ENCODE measurements around the gene ZNF799. TPM values are rescaled to one million over a fixed set of nuclear protein-coding genes. Genes with fewer than 3 reads are reported as not detected.
"Not testable (repeated sequence)": the region's sequence is repeated elsewhere in the genome, so short reads cannot be mapped to it uniquely, and the experiment has no call there.

Gene ZNF799
- total RNA-seq, 1 donor from 2014 or later: 8.7 TPM

DNA sequence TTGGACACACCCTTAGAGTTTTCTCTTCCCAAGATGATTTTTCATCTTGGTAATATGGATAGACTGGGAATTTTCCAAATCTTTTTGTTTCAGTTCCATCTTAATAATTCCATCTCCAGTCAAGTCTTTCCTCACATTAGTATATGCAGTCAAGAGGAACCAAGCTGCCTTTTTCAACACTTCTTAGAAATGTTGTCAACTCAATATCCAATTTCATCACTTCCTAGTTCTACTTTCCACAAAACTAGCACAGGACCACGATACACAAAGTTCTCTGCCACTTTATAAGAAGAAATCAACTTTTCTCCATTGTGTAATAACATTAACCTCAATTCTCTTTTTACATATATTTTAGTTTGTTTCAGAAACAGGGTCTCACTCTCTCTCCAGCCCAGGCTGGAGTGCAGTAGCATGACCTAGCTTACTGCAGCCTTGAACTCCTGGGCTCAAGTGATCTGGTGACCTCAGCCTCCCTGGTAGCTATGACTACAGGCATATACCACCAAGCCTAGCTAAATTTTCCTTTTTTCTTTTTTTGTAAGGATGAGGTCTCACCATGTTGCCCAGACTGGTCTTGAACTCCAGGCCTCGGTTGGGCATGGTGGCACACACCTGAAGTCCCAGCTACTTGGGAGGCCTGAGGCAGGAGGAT is 24.3 kb upstream of the ZNF799 start:
- Mint-ChIP-seq H3K4me3 (no peak overlapping the region), H3K27ac (no peak overlapping the region), H3K36me3 (peaks cover 65% of the 10 kb centered on the region), H3K9me3 (peaks cover 64% of the 10 kb centered on the region), H3K4me1 (no peaks in the 10 kb centered on the region), H3K27me3 (ENCODE audit: insufficient read depth, low read depth) (peaks cover 4% of the 10 kb centered on the region)
- Histone ChIP-seq H3K36me3 (peaks cover under 1% of the 10 kb centered on the region), H3K79me2 (ENCODE audit: low read depth) (no peaks in the 10 kb centered on the region), H3K27me3 (no peaks in the 10 kb centered on the region), H3K27ac (no peak overlapping the region), H3K4me2 (no peak overlapping the region), H3K9ac (no peak overlapping the region), H3F3A (ENCODE audit: low read depth) (no peaks in the 10 kb centered on the region), H3K4me1 (no peaks in the 10 kb centered on the region), H3K4me3 (no peak overlapping the region), H2AFZ (replicated peaks) (no peak overlapping the region), H4K20me1 (ENCODE audit: low read depth) (no peaks in the 10 kb centered on the region), H3K9me3 (ENCODE audit: low read depth) (peaks cover under 1% of the 10 kb centered on the region)
- TF ChIP-seq EZH2phosphoT487 (IDR thresholded peaks at IDR 0.05): no peak
- DNase-seq (ENCODE audit: low spot score): no peak

DNA sequence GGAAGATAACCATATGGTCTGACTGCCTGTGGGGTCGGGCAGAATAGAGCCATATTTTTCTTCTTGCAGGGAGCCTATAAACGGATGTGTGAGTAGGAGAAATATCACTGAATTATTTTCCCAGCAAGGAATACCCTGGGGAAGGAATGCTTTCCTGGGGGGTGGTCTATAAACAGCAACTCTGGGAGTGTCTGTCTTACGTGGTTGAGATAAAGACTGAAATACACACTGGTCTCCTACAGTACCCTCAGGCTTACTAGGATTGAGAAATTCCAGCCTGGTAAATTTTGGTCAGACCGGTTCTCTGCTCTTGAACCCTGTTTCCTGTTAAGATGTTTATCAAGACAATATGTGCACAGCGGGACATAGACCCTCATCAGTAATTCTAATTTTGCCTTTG is 16.2 kb upstream of the ZNF799 start:
- H4K20me1 ChIP-seq (ENCODE audit: low read depth); H3K27ac ChIP-seq; H3K4me3 Mint-ChIP-seq: not testable (repeated sequence)

DNA sequence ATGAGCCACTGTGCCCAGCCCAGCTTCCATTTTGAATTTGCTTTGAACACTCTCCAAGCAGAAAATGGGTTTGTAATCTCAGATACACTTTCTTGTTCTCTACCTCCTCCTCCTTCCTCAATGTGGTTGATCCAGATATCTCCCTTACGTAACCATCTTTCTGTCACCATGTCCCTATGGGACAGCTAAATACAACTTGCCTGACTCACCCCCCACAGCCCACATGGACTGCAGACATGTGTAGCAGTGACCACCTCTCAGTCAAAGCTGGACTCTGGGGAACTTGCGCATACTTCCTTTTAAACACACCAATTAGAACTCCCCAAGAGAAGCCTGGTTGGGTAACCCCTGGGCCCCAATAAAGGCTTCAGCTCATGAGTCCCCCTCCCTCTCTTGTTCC is 10.8 kb upstream of the ZNF799 start:
- DNase-seq (ENCODE audit: low spot score): no peak
- H3K27ac Mint-ChIP-seq: no peak overlapping the region
- Histone ChIP-seq H3K9me3 (ENCODE audit: low read depth) (no peaks in the 10 kb centered on the region), H3K36me3 (no peaks in the 10 kb centered on the region), H3K4me2 (no peak overlapping the region), H3K79me2 (ENCODE audit: low read depth) (no peaks in the 10 kb centered on the region), H4K20me1 (ENCODE audit: low read depth) (no peaks in the 10 kb centered on the region), H3K27ac (no peak overlapping the region), H3K27me3 (no peaks in the 10 kb centered on the region), H2AFZ (replicated peaks) (no peak overlapping the region), H3K9ac (no peak overlapping the region), H3K4me1 (no peaks in the 10 kb centered on the region), H3K4me3 (no peak overlapping the region), H3F3A (ENCODE audit: low read depth) (no peaks in the 10 kb centered on the region)
- peaks cover 4% of the 10 kb centered on the region for H3K27me3 Mint-ChIP-seq (ENCODE audit: insufficient read depth, low read depth)
- H3K9me3 Mint-ChIP-seq: peaks cover 34% of the 10 kb centered on the region
- no peaks in the 10 kb centered on the region for H3K4me1 Mint-ChIP-seq
- no peak overlapping the region for H3K4me3 Mint-ChIP-seq
- peaks cover 23% of the 10 kb centered on the region for H3K36me3 Mint-ChIP-seq
- TF ChIP-seq, protein P1, sequence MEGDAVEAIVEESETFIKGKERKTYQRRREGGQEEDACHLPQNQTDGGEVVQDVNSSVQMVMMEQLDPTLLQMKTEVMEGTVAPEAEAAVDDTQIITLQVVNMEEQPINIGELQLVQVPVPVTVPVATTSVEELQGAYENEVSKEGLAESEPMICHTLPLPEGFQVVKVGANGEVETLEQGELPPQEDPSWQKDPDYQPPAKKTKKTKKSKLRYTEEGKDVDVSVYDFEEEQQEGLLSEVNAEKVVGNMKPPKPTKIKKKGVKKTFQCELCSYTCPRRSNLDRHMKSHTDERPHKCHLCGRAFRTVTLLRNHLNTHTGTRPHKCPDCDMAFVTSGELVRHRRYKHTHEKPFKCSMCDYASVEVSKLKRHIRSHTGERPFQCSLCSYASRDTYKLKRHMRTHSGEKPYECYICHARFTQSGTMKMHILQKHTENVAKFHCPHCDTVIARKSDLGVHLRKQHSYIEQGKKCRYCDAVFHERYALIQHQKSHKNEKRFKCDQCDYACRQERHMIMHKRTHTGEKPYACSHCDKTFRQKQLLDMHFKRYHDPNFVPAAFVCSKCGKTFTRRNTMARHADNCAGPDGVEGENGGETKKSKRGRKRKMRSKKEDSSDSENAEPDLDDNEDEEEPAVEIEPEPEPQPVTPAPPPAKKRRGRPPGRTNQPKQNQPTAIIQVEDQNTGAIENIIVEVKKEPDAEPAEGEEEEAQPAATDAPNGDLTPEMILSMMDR (IDR thresholded peaks at IDR 0.05): no peak
- TF ChIP-seq EZH2phosphoT487 (IDR thresholded peaks at IDR 0.05) (no peak), EZH2 (IDR thresholded peaks at IDR 0.05) (no peak)

More for the DNA sequence above, 16.2 kb upstream of the ZNF799 start:
- Mint-ChIP-seq H3K9me3 (peaks cover 53% of the 10 kb centered on the region), H3K36me3 (peaks cover 54% of the 10 kb centered on the region)
- not testable (repeated sequence) for H2AFZ ChIP-seq (replicated peaks); DNase-seq (ENCODE audit: low spot score); H3K4me1 ChIP-seq; H3K9me3 ChIP-seq (ENCODE audit: low read depth); H3K4me2 ChIP-seq; H3K4me1 Mint-ChIP-seq; H3K27me3 ChIP-seq; H3K36me3 ChIP-seq; H3K9ac ChIP-seq; H3K27ac Mint-ChIP-seq; H3K79me2 ChIP-seq (ENCODE audit: low read depth); H3K27me3 Mint-ChIP-seq (ENCODE audit: insufficient read depth, low read depth); H3F3A ChIP-seq (ENCODE audit: low read depth); H3K4me3 ChIP-seq

DNA sequence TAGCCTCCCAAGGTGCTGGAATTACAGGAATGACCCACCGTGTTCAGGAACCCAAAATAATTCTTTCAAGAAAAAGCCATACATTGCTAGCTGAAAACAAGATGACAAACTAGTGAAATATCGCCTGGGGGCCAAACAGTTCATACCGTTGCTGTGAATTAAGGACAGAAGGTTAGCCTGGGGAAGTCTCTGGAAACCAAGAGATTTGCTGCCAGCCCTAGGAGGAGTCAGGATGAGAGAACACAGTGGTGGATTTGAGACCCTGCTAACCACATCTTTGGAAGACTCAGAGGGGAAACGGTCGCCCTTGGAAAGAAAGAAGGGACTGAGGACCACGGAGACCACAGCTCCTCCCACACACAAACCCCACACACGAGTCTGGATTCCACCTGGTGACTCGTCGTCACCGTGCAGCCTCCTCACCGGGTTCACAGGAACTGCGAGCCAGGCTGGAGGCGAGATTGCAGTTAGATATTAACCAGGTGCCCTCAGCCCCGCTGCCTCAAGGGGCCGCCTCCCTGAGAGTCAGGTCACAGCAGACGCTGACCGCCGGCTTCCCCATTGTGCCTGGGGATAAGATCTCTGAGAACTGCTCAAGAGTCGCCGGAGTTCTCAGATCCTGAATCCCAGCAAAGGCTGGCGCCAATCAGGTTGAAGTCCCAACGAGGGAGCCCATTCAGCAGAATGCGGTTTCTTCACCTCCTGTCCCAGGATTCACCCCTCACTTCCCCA is 1.0 kb downstream of the ZNF799 start:
- not testable (repeated sequence) for H3K9me3 ChIP-seq (ENCODE audit: low read depth); H3K27me3 ChIP-seq; H3K36me3 ChIP-seq; H3K4me1 ChIP-seq; H4K20me1 ChIP-seq (ENCODE audit: low read depth); H3K27me3 Mint-ChIP-seq (ENCODE audit: insufficient read depth, low read depth); H3K4me1 Mint-ChIP-seq; H3K9ac ChIP-seq; H3K79me2 ChIP-seq (ENCODE audit: low read depth)
- peak; percentile 68 for DNase-seq (ENCODE audit: low spot score)
- peak overlapping the region; percentile 42 for H3K27ac ChIP-seq
- peaks cover 16% of the 10 kb centered on the region for H3F3A ChIP-seq (ENCODE audit: low read depth)
- H3K4me2 ChIP-seq: peak overlapping the region; percentile 71
- H2AFZ ChIP-seq (replicated peaks): peak overlapping the region; percentile 99
- Mint-ChIP-seq H3K9me3 (peaks cover 42% of the 10 kb centered on the region), H3K27ac (peak overlapping the region; percentile 50), H3K36me3 (peaks cover 23% of the 10 kb centered on the region), H3K4me3 (peak overlapping the region; percentile 95)
- peak overlapping the region; percentile 99 for H3K4me3 ChIP-seq

DNA sequence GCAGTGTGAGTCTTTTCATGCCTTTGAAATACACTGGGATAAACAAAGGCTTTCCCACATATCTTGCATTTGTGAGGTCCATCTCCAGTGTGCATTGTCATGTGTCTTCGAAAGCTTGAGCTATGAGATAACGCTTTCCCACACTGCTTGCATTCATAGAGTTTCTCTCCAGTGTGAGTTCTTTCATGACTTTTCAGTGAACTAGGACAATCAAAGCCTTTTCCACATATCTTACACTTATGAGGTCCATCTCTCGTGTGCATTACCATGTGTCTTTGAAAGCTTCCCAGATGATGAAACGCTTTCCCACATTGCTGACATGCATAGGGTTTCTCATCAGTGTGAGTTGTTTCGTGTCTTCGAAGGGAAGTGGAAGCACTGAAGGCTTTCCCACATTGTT is 9.9 kb downstream of the ZNF799 start:
- Mint-ChIP-seq H3K9me3 (peaks cover 52% of the 10 kb centered on the region), H3K36me3 (peaks cover 65% of the 10 kb centered on the region)
- H3K4me1 ChIP-seq; H3K4me3 ChIP-seq; H3K27ac Mint-ChIP-seq; H3K4me1 Mint-ChIP-seq; H2AFZ ChIP-seq (replicated peaks); H3K79me2 ChIP-seq (ENCODE audit: low read depth); DNase-seq (ENCODE audit: low spot score); H3K27me3 ChIP-seq; H4K20me1 ChIP-seq (ENCODE audit: low read depth); H3K27ac ChIP-seq; H3K9me3 ChIP-seq (ENCODE audit: low read depth); H3K4me3 Mint-ChIP-seq; H3K4me2 ChIP-seq; H3F3A ChIP-seq (ENCODE audit: low read depth); H3K9ac ChIP-seq; H3K27me3 Mint-ChIP-seq (ENCODE audit: insufficient read depth, low read depth): not testable (repeated sequence)
- H3K36me3 ChIP-seq: peaks cover 18% of the 10 kb centered on the region

DNA sequence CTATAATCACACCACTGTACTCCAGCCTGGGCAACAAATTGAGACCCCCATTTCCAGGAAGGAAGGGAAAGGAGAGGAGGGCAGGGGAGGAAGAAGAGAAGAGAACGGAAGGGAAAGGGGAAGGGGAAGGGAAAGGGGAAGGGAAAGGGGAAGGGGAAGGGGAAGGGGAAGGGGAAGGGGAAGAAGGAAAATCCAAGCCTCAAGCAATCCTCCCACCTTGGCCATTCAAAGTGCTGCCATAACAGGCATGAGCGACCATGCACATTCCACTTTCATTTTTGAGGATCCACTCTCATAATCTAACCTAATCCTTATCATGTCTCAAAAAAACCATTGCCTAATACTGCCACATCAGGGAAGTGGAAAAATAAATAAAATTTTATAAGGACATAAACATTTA is 14.7 kb downstream of the ZNF799 start:
- H3K27me3 Mint-ChIP-seq (ENCODE audit: insufficient read depth, low read depth); H3K4me1 Mint-ChIP-seq; H4K20me1 ChIP-seq (ENCODE audit: low read depth); H3K9me3 ChIP-seq (ENCODE audit: low read depth); H3K27ac Mint-ChIP-seq; H3K27me3 ChIP-seq; H3K9ac ChIP-seq; H3K27ac ChIP-seq; H3K4me3 Mint-ChIP-seq; H3F3A ChIP-seq (ENCODE audit: low read depth); H3K79me2 ChIP-seq (ENCODE audit: low read depth); H3K4me3 ChIP-seq; H3K4me1 ChIP-seq; H3K4me2 ChIP-seq; H3K36me3 ChIP-seq; H2AFZ ChIP-seq (replicated peaks); DNase-seq (ENCODE audit: low spot score): not testable (repeated sequence)
- Mint-ChIP-seq H3K36me3 (peaks cover 38% of the 10 kb centered on the region), H3K9me3 (peaks cover 38% of the 10 kb centered on the region)

Data from neural progenitor cell (in vitro differentiated cells).